G401 (cell line): Measurements from ENCODE around the gene TTC5. TPM values are rescaled to one million over a fixed set of nuclear protein-coding genes. Genes with fewer than 3 reads are reported as not detected.
"Not testable (repeated sequence)": the region's sequence is repeated elsewhere in the genome, so short reads cannot be mapped to it uniquely, and the experiment has no call there.

Experiments
- DNase-seq: peaks from one replicate; pipeline ENCODE4 v3.0.0-alpha.2; 2015; ENCODE audit warnings: low spot score
- in situ Hi-C: cut with HindIII; loops from 2 replicates; pipeline ENCODE4 v1.10.0; 2016; ENCODE audit warnings: low sequenced_read_pairs, mixed read lengths
- total RNA-seq: library from RNA; depleted of rRNA; stranded (reverse); fragments of >200 nt; shearing (Covaris generic); gene quantifications from 2 replicates; pipeline ENCODE4 v1.2.3, GENCODE V29; 2014; rRNA removed

TTC5 gene, protein sequence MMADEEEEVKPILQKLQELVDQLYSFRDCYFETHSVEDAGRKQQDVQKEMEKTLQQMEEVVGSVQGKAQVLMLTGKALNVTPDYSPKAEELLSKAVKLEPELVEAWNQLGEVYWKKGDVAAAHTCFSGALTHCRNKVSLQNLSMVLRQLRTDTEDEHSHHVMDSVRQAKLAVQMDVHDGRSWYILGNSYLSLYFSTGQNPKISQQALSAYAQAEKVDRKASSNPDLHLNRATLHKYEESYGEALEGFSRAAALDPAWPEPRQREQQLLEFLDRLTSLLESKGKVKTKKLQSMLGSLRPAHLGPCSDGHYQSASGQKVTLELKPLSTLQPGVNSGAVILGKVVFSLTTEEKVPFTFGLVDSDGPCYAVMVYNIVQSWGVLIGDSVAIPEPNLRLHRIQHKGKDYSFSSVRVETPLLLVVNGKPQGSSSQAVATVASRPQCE
- 17.0 and 27.0 TPM in 2 replicates for total RNA-seq

DNA sequence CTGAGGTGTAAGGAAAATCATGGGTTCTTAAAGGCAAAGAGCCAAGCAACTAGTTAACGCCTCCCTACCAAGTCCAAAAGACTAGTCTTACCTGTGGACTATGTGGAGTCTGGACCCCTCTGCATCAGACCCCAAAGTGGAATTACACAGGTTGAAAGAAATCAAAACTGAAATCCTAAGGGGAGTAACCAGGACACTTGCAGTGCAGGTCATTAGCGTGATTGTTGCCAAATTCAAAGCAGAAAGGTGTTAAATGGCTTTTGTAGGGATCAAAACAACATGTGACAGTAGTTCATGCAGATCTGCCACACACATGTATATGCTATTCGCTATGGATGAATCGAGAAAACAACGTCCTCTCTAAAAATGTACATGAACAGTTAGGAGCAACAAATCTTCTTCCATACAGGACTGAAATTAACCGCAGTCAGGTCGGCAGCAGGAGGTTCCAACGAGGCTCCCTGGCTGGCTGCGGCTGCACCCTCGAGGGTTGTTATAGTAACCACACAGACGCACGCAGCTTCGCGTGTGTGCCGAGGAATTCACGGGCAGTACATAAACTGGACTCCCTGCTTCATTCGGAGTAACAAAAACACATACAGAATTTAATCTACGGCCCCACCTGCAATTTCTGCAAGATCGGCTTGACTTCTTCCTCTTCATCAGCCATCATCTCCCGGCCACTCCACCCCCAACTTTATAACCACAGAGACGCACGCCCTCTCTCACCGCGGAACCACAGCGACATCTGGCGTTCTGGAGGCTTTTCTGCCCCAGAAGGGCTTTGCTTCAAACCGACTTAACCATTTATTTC is at the start of gene TTC5:
Gene TTC5 (minus strand): TSS at position 687 of the 814 bp plus-strand sequence. CDS start 14 bp downstream, at position 673.
- peak; percentile 90 for DNase-seq
- in situ Hi-C loops: no loop called here

DNA sequence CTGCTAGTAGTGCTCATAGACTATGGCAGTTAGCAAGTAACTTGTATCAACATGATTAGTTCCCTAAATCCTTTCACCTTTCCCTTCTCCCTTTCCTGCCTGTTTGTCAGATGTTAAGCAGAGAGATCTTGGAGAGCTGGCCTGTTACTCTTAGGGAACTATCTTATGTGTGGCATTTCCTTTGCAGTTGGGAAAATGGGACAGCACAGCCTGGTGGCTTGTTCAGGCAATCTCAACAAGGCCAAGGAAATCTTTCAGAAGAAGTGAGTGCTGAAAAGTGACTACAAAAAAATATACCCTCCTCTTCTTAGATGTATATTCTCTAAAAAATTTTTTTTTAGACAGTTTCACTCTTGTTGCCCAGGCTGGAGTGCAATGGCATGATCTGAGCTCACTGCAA is 45.1 kb upstream of the TTC5 start:
- peak; percentile 10 for DNase-seq
- in situ Hi-C loops: no loop called here

DNA sequence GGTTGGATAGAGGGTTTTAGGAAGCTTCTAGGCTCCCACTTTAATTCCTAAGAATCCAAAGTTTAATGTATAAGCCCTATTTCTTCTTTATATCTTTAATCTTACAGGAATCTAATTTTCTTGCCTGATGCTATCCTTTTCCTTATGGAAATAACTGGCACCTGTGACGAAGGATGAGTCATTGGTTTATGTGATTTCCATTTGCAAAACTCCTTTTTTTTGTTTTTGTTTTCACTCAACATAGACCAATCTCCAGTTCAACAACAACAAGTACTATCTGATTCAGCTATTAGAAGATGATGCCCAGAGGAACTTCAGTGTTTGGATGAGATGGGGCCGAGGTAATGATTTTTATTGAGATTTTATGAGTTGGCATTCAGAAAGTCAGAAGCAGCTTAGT is 44.5 kb upstream of the TTC5 start:
- DNase-seq: no peak
- in situ Hi-C loops: no loop called here

DNA sequence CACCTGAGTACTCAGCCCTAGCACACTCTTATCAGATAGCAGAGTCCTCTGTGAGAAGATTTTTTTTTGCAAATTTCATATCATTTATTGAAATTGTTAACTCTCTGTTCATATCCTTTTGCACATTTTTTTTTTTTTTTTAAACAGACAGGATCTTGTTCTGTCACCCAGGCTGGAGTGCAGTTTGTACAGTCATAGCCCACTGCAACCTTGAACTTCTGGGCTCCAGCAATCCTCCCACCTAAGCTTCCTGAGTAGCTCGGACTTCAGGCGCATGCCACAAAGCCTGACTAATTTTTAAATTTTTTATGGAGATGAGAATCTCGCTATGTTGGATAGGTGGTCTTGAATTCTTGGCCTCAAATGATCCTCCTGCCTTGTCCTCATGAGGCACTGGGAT is 42.0 kb upstream of the TTC5 start:
- no peak for DNase-seq
- in situ Hi-C loops: no loop called here

- in situ Hi-C loops: no loop called here
- DNase-seq: no peak
These were observed 41.0 kb upstream of the TTC5 start for GRCh38 chr14:20346713-20347112.

DNA sequence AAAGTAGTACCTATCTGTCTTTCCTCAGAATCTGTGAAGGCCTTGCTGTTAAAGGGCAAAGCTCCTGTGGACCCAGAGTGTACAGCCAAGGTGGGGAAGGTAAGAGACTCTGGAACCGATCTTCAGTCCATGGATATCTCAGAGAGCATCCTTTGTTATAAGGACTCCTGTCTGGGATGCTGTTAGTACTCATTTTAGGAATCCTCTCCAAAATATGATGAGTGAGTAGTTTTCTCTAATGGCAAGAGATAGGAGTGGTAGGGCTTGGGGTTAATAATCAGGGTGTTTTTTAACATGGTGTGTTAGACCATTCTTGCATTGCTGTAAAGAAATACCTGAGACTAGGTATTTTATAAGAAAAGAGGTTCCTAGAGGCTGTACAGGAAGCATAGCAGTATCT is 39.6 kb upstream of the TTC5 start:
- DNase-seq: no peak
- in situ Hi-C loops: no loop called here

DNA sequence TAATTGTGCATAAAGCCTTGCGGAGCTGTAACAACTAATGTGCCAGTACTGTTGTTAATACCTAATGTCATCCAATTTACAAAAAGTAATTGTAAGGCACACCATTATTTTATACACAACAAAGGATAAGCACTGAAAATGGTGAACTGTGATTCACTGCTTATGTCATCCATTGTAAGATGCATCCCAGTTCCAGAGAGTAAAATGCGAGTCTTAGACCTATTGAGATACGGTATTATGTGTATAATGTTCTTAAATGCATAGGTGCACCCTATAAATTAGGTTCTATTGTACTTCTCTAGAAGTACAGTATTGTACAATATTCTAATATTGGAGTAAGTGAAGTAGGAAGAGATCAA is 38.1 kb upstream of the TTC5 start:
- DNase-seq: no peak
- in situ Hi-C loops: no loop called here

DNA sequence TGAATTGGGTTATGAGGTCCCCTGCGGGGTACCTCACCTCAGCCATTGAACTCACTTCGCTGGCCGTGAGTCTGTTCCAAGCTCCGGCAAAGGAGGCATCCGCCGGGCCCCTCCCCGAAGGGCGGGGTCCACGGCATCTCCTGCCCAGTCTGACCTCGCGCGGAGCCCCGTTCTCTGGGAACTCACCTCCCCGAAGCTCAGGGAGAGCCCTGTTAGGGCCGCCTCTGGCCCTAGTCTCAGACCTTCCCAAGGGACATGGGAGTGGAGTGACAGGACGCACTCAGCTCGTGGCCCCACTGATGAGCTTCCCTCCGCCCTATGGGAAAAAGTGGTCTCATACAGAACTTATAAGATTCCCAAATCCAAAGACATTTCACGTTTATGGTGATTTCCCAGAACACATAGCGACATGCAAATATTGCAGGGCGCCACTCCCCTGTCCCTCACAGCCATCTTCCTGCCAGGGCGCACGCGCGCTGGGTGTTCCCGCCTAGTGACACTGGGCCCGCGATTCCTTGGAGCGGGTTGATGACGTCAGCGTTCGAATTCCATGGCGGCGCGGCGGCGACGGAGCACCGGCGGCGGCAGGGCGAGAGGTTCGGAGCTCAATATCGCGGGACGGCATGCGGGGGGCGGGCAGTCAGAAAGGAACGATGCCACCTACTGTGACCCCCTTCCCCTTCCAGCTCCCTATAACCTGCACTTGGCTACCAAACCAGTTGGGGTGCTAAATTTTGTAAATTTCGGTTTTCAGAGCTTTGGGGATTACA is 37.5 kb upstream of the TTC5 start, which contains the start of gene PARP2:
Gene PARP2 (plus strand): TSS at position 544 of the 770 bp plus-strand sequence. CDS start 7 bp downstream, at position 551.
- in situ Hi-C loops: no loop called here
- DNase-seq: peak; percentile 100

GRCh38 chr14:20341646-20342045 is 35.9 kb upstream of the TTC5 start:
- no peak for DNase-seq
- in situ Hi-C loops: no loop called here

DNA sequence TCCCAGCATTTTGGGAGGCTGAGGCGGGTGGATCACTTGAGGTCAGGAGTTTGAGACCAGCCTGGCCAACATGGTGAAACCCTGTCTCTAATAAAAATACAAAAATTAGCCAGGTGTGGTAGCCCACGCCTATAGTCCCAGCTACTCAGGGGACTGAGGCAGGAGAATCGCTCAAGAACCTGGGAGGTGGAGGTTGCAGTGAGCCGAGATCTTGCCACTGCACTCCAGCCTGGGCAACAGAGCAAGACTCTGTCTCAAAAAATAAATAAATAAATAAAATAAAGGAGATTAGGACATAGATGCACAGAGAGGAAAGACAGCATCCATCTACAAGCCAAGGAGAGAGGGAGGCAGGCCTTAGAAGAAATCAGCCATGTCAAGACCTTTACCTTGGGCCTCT is 35.3 kb upstream of the TTC5 start:
- in situ Hi-C loops, DNase-seq: not testable (repeated sequence)

GRCh38 chr14:20334017-20334416 is 28.3 kb upstream of the TTC5 start:
- no peak for DNase-seq
- in situ Hi-C loops: no loop called here

DNA sequence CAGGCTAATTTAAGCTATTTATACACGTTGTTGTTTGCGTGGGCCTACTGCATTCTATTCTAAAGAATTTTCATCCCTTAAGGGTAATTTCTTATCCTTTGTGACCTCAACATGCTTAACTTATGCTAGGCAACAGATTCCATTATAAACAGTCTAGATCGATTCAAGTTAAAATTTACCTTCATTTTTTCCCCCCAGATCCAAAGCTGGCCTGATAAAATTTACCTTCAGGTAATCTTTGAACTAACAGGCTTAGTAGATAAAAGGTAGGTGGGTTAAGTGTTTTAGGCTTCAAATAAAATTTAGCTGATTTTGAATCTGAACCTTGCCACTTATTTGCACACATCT is 27.7 kb upstream of the TTC5 start:
- in situ Hi-C loops: no loop called here
- DNase-seq: no peak

GRCh38 chr14:20332788-20333493 is 27.2 kb upstream of the TTC5 start, which contains the start of gene CCNB1IP1:
CCNB1IP1 (minus strand) TSS chr14:20333279; CDS start chr14:20316523, 16,756 bp downstream.
- in situ Hi-C loops: no loop called here
- peak; percentile 98 for DNase-seq

- in situ Hi-C loops: no loop called here
- DNase-seq: no peak
These were observed 26.7 kb upstream of the TTC5 start for GRCh38 chr14:20332431-20332787.

DNA sequence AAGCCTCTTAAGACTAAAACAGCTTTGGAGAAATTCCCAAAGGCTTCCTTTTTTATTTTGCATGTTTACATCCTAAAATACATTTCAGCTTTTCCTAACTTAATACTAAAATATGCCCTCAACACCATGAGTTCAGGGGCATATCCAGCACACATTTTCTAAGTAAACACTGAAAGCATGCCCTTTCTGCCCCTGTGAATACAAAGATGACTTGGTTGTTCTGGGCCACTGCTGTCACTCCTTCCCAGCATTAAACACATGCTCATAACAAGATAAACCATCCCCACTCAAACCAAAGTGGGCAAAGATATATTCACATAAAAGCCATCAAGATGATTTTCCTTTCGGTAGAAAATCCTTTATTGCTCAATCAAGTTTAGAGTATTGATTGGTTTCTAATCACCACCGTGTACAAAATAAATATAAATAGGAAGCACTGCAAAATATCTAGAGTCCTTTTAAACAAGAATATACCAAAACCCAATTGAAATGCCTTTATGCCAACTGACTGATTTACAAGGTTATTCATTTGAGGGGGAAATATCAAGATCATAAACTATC is 25.4 kb upstream of the TTC5 start:
- in situ Hi-C loops: no loop called here

DNA sequence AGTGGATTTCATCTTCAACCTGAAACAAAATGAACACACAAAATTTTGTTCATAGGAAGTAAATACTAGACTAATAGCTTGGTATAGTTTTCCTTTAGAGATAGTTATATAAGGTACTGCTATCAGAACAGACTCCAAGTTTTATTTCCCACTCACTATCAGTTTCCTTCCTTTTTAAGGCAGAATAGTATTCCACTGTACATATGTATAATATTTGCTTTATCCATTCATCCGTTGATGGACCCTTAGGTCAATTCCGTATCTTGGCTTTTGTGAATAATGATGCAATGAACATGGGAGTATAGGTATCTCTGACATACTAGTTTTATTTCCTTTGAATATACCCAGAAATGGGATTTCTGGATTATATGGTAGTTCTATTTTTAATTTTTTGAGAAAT is 23.6 kb upstream of the TTC5 start:
- DNase-seq: no peak
- in situ Hi-C loops: no loop called here

More for the DNA sequence above, 25.4 kb upstream of the TTC5 start:
- no peak for DNase-seq

GRCh38 chr14:20328705-20329104 is 23.0 kb upstream of the TTC5 start:
- DNase-seq: no peak
- in situ Hi-C loops: no loop called here

DNA sequence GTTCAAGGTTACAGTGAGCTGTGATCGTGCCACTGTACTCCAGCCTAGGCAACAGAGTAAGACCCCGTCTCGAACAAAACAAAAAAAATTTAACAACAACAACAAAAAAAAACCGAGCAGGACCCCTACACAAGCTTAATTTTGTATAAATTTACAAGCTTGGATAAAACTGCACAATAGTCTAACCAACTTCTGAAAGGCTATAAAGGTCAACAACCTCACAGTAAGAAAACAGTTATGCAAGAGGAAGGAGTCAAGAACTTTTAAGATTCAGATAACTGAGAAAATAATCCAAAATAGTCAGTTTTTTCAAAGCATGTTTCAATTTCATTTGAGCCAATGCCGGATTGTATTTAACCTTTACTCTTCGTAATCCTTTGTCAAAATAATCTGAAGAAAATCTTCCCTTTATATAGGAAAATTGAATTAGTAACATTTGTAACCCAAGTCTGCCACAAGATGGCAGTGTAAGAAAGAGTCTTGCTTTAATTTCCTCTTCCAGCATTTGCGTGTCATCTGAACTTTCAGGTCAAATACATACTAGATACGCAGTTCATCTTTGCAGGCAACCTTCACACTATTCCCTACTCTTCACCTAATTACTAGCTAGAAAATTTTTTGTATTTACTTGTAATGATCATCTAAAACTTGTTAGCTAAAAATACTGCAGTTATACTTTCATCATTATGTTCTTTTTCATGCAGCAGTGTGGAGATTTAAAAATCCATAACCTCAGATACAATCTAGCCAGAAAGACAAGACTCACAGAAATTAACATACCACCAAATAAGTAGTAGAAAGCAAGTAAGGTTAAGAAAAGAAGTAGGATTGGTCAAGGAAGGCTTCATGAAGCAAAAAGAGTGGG is 21.5 kb upstream of the TTC5 start:
- DNase-seq: peak; percentile 85
- in situ Hi-C loops: no loop called here
